ENCODE results near the gene RNF114. TPM values are rescaled to one million over a fixed set of nuclear protein-coding genes. Genes with fewer than 3 reads are reported as not detected.

Gene RNF114
- total RNA-seq, 2 donors from 2014 or later, result 75.7 to 84.1 TPM

DNA sequence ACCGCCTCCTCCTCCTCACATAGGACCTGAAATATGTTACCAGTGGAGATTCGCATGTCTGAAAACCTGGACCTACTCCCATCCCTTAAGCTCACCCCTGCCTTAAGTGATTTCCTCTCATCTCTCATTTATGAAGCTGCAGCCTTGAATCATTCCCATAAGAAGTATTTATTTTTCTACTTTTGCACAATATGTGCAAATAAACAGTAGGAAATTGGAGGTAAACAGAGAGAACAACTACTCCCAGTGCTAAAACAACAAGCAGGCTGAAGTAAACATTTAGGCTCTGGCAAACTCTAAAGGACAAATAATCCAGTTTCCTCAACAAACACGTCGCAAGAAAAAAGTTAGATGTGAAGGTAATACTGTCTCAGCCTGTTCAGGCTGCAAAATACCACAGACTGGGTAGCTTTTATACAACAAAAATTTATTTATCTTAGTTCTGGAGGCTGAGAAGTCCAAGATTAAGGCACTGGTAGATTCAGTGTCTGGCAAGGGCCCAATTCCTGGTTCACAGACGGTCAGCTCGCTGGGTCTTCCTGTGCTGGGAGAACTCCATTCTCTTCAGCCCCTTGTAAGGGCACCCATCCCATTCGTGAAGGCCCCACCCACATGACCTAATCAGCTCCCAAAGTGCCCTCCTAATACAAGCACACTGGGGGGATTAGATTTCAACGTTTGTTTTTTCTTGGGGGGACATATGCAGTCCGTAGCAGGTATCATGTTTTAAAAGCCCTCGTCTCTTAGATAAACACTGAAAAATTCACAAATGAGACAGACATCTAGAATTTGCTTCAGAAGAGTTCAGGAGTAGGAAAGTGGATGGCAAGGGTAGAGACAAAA lies 36.4 kb upstream of the RNF114 start:
- ATAC-seq, result no peak
- intact Hi-C loops (cut with DNase I, micrococcal nuclease), result no loop called here
- DNase-seq, result no peak

DNA sequence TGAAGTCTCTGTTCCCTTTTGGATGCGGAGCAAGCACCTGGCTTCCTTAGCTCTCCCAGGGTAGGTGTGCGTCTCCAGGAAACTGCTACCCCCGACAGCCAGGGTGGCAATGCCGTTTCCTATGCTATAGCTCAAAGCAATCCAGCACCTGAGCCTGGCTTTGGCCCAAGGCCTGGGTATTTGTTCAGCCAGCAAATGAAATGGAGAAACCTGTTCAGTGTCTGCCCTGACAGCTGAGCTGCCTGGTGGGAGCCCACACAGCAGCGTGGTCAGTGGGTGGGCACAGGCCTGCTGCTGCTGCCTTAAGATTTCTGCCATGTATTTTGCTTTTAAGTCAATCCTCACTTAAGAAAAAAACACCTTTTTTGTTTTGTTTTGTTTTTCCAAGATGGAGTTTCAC lies 34.6 kb upstream of the RNF114 start:
- DNase-seq, result no peak
- ATAC-seq, result peak; percentile 33
- intact Hi-C loops (cut with DNase I, micrococcal nuclease), result no loop called here

DNA sequence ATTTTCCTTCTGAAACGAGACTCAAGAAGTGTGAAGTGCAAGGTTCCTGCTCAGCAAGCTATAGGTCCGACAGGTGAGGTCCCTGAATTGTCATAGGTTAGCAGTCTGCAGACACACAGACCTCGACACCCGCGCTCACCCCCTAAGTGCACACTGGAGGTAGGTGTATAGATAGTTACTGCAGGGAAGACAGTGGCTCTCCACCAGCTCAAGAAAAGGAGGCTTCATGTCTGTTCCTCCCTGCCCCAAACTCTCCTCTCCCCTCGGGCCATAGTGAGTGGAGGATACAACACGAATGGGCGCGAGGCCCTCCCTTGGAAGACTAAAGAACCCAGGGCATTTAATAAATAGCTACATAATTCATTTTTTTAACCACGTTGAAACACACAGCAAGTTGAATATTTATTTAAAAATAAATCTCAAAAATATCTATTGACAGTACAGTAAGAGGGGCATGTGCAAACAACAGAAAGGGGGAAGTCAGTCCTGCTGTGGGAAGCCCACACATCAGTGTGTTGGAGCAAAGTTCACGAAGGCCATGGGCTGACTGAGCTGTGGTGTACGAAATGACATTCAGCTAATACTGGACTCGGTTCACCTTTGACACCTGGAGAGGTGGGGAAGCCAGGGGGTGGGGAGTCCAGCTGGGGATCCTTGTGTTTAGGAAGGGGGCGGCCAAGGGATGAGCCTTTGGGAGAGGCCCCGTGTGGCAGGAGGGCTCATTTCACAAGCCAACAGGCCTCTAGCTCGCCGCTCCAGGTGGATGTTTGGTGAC lies 31.6 kb upstream of the RNF114 start:
- ATAC-seq (no peak), DNase-seq (peak in 1 of 2 donors; percentile 13)
- intact Hi-C loops (cut with DNase I, micrococcal nuclease), result no loop called here

- intact Hi-C loops (cut with DNase I, micrococcal nuclease), result no loop called here
- no peak for ATAC-seq
- DNase-seq, result peak in 1 of 2 donors; percentile 22
Observed at GRCh38 chr20:49905415-49906091, 30.6 kb upstream of the RNF114 start.

GRCh38 chr20:49906101-49906604 lies 30.0 kb upstream of the RNF114 start:
- ATAC-seq (no peak), DNase-seq (peak in 1 of 2 donors; percentile 24)
- intact Hi-C loops (cut with DNase I, micrococcal nuclease), result no loop called here

- intact Hi-C loops (cut with DNase I, micrococcal nuclease), result no loop called here
- no peak for ATAC-seq
- no peak for DNase-seq
Observed at GRCh38 chr20:49906615-49907154, 29.5 kb upstream of the RNF114 start.

GRCh38 chr20:49907405-49908257 lies 28.6 kb upstream of the RNF114 start:
- intact Hi-C loops (cut with DNase I, micrococcal nuclease), result no loop called here
- ATAC-seq, result no peak
- DNase-seq, result no peak

DNA sequence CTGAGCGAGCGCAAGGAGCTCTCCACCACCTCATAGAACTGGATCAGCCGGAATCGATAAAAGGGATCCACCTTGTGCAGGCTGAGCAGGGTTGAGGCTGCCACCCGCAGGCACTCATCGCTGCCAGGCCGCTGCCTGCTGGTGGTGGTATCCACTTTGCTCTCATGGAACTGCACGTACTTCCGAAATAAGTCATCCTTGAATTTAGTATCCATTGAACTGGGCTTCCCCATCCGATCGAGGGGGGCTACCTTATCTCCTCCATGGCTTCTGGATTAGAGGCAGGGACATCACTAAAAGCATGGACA lies 28.0 kb upstream of the RNF114 start:
- ATAC-seq, result no peak
- DNase-seq, result no peak
- intact Hi-C loops (cut with DNase I, micrococcal nuclease), result no loop called here

- ATAC-seq (peak; percentile 90), DNase-seq (peak; percentile 83)
- intact Hi-C loops (cut with DNase I, micrococcal nuclease), result no loop called here
Observed at GRCh38 chr20:49909499-49910339, 26.5 kb upstream of the RNF114 start.

DNA sequence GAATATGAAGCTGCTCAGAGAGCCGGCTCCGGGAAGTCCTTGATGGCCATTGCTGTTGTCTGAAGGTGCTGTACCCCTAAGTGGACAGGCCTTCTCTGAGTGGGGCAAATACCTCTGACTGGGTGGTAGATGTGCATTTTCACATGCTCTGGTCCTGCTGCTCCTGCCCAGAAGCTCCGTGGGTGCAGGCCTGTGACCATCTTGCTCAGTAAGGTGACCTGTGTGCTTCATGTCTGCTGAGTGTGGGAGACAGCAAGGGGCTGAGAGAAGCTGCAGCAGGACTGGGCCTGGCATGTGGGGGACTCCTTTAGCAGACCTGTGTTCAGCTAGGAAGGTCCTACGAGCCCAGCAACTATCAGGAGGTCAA lies 25.9 kb upstream of the RNF114 start:
- DNase-seq (no peak), ATAC-seq (no peak)
- intact Hi-C loops (cut with DNase I, micrococcal nuclease), result no loop called here

DNA sequence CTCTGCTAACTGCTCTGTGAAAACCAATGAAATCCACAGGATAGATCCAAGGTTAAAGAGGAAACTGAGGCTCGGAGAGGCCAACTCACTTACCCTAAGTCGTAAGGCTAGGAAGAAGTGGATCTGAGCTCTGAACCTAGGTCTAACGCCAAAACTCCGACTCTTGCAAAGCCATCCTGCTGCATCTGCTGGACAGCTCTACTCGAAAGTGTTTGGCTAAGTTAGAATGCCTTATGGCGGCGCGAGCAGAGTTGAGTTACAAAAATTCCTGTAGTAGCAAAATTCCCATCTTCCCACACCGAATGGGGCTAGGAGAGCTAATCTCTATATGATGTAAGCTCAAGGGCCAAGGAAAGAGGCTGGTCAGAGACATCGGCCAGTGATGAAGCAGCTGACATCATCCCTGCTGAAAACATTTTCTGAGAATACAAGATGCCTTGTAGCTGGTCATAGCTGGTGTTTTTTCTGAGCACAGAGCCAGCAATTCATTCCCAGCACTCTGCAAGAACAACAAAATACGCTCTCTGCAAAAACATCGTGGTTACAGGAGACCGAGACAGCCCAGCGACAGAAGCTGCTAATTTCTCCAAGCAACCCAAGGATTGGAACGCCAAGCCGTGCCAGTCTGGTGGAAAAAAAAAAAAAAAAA lies 22.7 kb upstream of the RNF114 start:
- intact Hi-C loops (cut with DNase I, micrococcal nuclease), result no loop called here
- DNase-seq, result peak in 1 of 2 donors; percentile 13
- ATAC-seq, result no peak

- intact Hi-C loops (cut with DNase I, micrococcal nuclease), result no loop called here
- peak; percentile 21 to 45 for DNase-seq
- peak; percentile 28 for ATAC-seq
Observed at GRCh38 chr20:49914310-49915117, 21.7 kb upstream of the RNF114 start.

GRCh38 chr20:49915118-49915379 lies 21.1 kb upstream of the RNF114 start:
- ATAC-seq (no peak), DNase-seq (no peak)
- intact Hi-C loops (cut with DNase I, micrococcal nuclease), result no loop called here

DNA sequence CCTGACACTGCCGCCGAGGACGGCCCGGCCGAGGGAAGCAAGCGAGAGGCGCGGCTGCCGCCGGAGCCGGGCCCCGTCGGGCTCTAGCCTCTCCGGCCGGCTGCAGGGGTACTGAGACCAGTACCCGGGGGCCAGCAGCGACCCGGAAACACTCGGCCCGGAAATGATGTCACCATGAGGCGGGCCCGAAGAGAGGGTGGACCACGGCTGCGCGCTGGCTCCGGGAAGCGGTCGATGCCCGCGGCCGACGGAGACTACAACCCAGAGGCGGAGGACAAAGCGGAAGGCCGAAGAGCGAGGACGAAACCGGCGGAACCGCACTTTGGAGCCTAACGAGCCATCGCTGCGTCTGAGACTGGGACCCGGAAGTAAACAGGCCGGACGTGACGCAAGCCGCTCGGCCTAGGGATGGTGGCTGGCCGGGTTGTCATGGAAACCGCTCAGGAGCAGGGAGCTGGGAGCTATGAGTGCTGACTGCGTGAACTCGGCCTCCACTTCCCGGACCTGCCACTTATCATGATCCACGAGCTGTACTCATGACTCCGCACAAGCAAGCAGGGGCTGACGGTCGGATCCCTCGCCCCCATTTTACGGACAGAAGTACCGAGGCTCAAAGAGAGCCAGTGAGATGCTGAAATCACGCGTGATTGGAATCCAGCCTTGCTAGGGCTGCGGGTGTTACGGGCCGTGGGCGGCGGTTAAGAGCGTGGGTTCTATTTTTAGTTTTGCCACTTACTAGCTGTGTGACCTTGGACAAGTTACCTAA lies 20.6 kb upstream of the RNF114 start, which contains the start of gene SPATA2:
TSS of gene SPATA2 (minus strand) at position 150 of the 766 bp plus-strand sequence. CDS start 7,039 bp downstream, outside the sequence.
- intact Hi-C loops (cut with DNase I, micrococcal nuclease), result no loop called here
- DNase-seq (peak; percentile 97 to 98), ATAC-seq (peak; percentile 77)

DNA sequence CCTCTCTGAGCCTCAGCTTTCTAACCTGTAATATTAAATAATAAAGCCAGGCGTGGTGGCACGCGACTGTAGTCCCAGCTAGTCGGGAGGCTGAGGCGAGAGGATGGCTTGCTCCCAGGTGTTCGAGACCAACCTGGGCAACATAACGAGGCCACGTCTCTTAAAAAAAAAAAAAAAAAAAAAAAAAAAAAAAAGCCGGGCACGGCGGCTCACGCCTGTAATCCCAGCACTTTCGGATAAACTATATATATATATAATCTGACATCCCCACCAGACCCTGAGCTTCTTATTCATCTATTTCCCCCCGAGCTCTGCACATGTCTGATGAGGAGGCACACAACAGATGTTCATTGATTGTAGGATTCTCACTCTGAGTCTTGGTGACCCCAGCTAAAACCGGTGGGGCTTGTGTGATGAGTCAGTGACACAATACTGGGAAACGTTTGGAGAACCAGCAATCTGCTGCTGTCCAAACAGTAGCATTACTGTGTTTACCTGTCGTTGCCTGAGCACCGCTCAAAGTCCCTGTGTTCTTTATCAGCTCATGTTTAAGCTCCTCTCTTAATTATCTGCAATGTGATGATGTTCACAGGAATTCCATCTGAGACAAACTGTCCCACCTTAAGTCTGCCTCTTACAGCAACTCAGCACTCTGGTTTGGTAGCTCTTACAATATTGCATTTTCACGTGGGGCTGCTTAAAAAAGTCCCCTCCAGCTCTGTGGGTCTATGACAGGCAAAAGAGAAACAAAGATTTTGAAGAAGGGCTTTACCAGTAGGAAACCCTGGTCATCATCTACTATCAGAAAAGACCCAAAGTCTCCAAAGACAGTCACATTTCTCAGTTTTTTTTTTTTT lies 19.8 kb upstream of the RNF114 start:
- intact Hi-C loops (cut with DNase I, micrococcal nuclease), result no loop called here
- peak; percentile 68 to 82 for DNase-seq
- peak; percentile 73 for ATAC-seq

All from left colon (tissue), 2 donors.